SK-N-MC (cell line): Measurements from ENCODE around the gene TRAF6.

Source experiments
- EZH2 ChIP-seq: fragments of 200-600 bp; sonication (generic); IDR thresholded peaks from one replicate; pipeline ENCODE4 v1.6.1; 2017; ENCODE audit warnings: antibody characterized with exemption
- POLR2AphosphoS5 ChIP-seq: IDR thresholded peaks from 2 replicates; pipeline ENCODE4 v1.6.1; 2012; ENCODE audit warnings: mild to moderate bottlenecking, low read depth, low read length, borderline replicate concordance

GRCh38 chr11:36532941-36533601 is 23.0 kb upstream of the TRAF6 start:
- TF ChIP-seq EZH2 (no peak), POLR2AphosphoS5 (no peak)
